Neural cell (in vitro differentiated cells): ENCODE data around the gene FGGY.

ENCODE experiments used
- EP300 ChIP-seq: fragments of 450-650 bp; conservative IDR thresholded peaks from 2 replicates; pipeline ENCODE4 v1.6.1; 2014; ENCODE audit warnings: antibody characterized with exemption, mild to moderate bottlenecking, moderate library complexity; ENCODE audit not compliant: poor library complexity, severe bottlenecking
- EZH2 ChIP-seq: fragments of 200-600, 300-800 bp; shearing (Covaris generic), sonication (generic); IDR thresholded peaks from 2 replicates; pipeline ENCODE4 v1.6.1; 2014; ENCODE audit warnings: antibody characterized with exemption, low read length, borderline replicate concordance, mild to moderate bottlenecking; ENCODE audit not compliant: insufficient read depth, poor library complexity, severe bottlenecking
- SMC3 ChIP-seq: fragments of 450-650 bp; conservative IDR thresholded peaks from 2 replicates; pipeline ENCODE4 v1.6.1; 2014; ENCODE audit warnings: antibody characterized with exemption, mild to moderate bottlenecking, moderate library complexity; ENCODE audit not compliant: poor library complexity
- TAF1 ChIP-seq: IDR thresholded peaks from 2 replicates; pipeline ENCODE4 v1.6.1; 2012; ENCODE audit warnings: low read depth
- TF ChIP-seq, protein P1 (sequence below): fragments of 450-650 bp; IDR thresholded peaks from 2 replicates; pipeline ENCODE4 v1.5.1; 2014; ENCODE audit warnings: antibody characterized with exemption, mild to moderate bottlenecking, moderate library complexity; ENCODE audit not compliant: poor library complexity, severe bottlenecking

DNA sequence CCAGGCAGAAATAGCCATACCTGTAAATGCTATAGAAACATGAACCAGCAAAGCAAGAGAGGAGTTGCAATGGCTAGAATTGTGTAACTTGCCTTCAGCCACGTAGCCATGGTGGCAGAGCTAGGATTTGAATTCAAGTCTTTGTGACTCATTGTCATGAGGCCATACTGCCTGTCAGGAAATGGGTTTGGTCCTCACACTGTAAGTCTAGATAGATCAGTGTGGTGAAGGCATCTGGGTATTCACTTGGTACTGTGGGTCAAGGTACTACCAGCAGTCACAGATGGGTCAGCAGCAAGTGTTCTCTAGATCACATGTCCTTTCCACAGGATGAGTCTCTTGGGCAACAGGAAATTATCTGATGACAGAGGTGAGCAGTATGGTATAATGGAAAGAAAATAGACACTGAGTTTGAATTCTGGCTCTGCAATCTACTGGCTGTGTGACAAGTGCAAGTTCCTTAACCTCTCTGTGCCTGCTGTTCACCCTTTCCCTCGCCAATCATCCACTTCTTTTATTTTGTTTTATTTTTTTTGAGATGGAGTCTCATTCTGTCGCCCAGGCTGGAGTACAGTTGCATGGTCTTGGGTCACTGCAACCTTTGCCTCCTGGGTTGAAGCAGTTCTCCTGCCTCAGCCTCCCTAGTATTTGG, 36.9 kb downstream of the FGGY start:
- TF ChIP-seq EZH2 (no peak), TAF1 (no peak), EP300 (no peak), SMC3 (no peak)
- TF ChIP-seq, protein P1, sequence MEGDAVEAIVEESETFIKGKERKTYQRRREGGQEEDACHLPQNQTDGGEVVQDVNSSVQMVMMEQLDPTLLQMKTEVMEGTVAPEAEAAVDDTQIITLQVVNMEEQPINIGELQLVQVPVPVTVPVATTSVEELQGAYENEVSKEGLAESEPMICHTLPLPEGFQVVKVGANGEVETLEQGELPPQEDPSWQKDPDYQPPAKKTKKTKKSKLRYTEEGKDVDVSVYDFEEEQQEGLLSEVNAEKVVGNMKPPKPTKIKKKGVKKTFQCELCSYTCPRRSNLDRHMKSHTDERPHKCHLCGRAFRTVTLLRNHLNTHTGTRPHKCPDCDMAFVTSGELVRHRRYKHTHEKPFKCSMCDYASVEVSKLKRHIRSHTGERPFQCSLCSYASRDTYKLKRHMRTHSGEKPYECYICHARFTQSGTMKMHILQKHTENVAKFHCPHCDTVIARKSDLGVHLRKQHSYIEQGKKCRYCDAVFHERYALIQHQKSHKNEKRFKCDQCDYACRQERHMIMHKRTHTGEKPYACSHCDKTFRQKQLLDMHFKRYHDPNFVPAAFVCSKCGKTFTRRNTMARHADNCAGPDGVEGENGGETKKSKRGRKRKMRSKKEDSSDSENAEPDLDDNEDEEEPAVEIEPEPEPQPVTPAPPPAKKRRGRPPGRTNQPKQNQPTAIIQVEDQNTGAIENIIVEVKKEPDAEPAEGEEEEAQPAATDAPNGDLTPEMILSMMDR, result no peak
